GM12872 (cell line): ENCODE data around the gene TRPM1.

Source experiments
- CTCF ChIP-seq: IDR thresholded peaks from 3 replicates; pipeline ENCODE4 v1.5.1; 2011; ENCODE audit warnings: low read depth, mild to moderate bottlenecking, low read length, moderate library complexity; ENCODE audit not compliant: insufficient read depth

The TRPM1 gene

DNA sequence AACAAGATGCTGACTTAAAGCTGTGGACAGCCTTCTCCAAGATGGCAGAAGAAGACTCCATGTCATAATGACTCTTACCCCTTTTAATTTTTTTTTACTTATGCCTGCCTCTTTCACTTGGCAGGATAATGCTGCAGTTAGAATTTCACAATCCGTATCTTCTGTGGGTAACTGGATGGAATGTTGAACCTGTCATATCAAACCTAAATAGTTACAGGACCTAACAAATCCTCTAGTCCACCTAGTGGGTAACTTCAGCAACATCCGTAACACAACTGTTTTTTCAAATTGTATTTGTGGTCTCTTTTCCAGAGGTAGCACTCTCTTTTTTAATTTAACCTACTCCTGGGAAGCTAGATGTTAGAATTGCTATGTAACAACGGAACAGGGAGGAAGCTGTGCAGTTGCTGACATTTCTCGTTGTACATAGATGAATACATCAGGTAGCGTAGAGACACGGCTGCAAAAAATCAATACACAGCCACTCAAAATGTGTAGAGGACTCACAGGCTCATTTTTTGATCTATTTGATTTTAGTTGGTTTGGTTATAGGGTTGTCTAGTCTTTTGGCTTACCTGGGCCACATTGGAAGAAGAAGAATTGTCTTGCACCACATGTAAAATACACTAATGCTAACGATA is 43.9 kb upstream of the TRPM1 start:
- 0 out of 3 replicates have a peak, but pooled peaks have one; percentile 5 for TF ChIP-seq CTCF

- TF ChIP-seq CTCF, result no peak
These were observed 40.3 kb upstream of the TRPM1 start for GRCh38 chr15:31141792-31142191.

- no peak for TF ChIP-seq CTCF
These were observed 35.2 kb upstream of the TRPM1 start for GRCh38 chr15:31136607-31137328.

GRCh38 chr15:31136016-31136415 is 34.5 kb upstream of the TRPM1 start:
- no peak for TF ChIP-seq CTCF

- no peak for TF ChIP-seq CTCF
These were observed 34.0 kb upstream of the TRPM1 start for GRCh38 chr15:31135523-31135922.

- TF ChIP-seq CTCF, result no peak
These were observed 32.4 kb upstream of the TRPM1 start for GRCh38 chr15:31133890-31134289.

- TF ChIP-seq CTCF, result no peak
These were observed 30.4 kb upstream of the TRPM1 start for GRCh38 chr15:31131853-31132375.
